Measurements from ENCODE around the gene RPS6KA4.

RPS6KA4 gene

DNA sequence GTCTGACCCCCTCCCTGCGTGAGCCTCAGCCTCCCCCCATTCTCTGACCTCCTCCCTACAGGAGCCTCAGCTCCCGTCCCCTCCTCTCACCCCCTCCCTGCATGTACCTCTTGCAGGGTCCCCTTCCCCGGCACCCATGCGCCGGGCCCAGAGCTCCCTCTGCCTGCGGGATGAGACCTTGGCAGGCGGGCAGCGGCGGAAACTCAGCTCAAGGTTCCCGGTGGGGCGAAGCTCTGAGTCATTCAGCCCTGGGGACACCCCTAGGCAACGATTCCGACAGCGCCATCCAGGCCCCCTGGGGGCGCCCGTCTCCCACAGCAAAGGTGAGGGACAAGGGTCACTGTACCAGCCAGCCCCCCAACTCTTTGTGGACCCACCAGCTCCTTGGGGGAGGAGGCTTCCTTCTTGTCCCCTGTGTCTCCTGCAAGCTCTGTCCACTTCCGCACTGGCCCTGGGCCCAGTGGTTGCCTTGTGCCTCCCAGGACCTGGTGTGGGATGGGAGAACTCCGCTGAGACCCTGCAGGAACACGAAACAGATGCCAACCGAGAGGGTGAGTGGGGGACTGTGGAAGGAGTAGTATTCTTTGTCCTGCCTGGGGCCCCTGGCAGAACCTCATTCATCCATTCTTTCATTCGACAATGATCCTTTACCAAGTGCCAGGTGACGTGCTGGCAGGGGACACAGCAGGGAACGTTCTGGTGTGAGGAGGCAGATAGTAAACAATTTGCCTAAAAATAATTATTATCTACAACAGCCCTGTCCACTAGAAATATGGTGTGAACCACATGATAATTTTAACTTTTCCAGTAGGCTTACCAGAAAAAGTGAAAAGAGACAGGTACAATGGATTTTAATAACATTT is 3.7 kb upstream of the RPS6KA4 start:
- Histone ChIP-seq H4K20me1 (ENCODE audit: insufficient read depth) (no peaks in the 10 kb centered on the region), H3K9ac (no peak overlapping the region), H3K36me3 (ENCODE audit: insufficient read depth) (no peaks in the 10 kb centered on the region), H3K4me2 (no peak overlapping the region), H3K27ac (no peak overlapping the region), H3K27me3 (ENCODE audit: insufficient read depth, low read depth) (no peaks in the 10 kb centered on the region), H3K4me3 (IDR thresholded peaks at IDR 0.05; ENCODE audit: insufficient read depth, low read depth, low read length) (no peak overlapping the region), H3K79me2 (ENCODE audit: insufficient read depth, low read depth) (no peaks in the 10 kb centered on the region), H2AFZ (ENCODE audit: low read depth) (no peak overlapping the region), H3K4me1 (ENCODE audit: low read depth, poor library complexity, severe bottlenecking) (peaks cover 18% of the 10 kb centered on the region)
- TF ChIP-seq CTCF (conservative IDR thresholded peaks at IDR 0.05; ENCODE audit: low read depth, low read length): no peak

DNA sequence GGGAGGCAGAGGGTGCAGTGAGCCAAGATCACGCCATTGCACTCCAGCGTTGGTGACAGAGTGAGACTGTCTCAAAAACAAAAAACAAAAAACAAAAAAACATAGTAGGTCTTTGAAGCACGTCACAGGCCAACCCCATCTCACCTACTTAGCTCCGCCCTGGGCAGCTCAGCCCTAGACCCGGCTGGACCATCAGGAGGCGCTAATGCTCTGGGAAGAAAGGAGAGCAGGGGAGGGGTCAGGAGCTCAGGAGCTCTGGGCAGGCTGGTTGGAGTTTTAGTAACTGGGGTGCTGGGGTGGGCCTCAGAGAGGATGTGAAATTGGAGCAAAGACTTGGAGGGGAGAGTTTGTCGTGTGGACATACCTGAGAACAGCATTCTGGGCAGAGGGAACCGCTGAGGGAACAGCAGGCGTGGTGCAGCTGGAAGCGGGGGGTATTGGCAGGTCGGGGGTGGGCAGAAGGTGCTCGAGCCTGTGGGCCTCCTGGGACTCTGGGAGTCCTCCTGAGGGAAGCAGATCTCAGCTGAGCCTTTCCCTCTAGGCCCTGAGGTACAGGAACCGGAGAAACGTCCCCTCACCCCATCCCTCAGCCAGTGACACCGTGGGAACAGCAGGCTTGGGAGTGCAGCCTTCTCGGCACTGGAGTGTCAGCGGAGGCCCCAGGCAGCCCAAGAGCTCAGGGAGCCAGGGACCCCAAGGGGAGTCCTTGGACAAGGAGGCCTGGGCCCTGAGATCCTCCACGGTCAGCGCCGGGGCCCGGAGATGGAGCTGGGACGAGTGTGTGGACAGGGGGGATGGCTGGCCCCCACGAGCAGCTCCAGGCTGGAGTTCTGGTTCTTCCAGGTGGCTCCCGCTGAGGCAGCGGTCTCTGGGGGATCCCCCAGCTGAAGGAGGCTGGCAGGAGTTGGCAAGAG is 2.2 kb upstream of the RPS6KA4 start:
- H3K36me3 ChIP-seq (ENCODE audit: insufficient read depth): no peaks in the 10 kb centered on the region
- TF ChIP-seq CTCF (conservative IDR thresholded peaks at IDR 0.05; ENCODE audit: low read depth, low read length): peak; percentile 42
- no peak overlapping the region for H3K4me2 ChIP-seq
- H3K4me1 ChIP-seq (ENCODE audit: low read depth, poor library complexity, severe bottlenecking): peaks cover 31% of the 10 kb centered on the region
- H3K4me3 ChIP-seq (IDR thresholded peaks at IDR 0.05; ENCODE audit: insufficient read depth, low read depth, low read length): no peak overlapping the region
- H3K27ac ChIP-seq: no peak overlapping the region
- no peaks in the 10 kb centered on the region for H3K27me3 ChIP-seq (ENCODE audit: insufficient read depth, low read depth)
- H3K9ac ChIP-seq: no peak overlapping the region
- H3K79me2 ChIP-seq (ENCODE audit: insufficient read depth, low read depth): no peaks in the 10 kb centered on the region
- H2AFZ ChIP-seq (ENCODE audit: low read depth): no peak overlapping the region
- no peaks in the 10 kb centered on the region for H4K20me1 ChIP-seq (ENCODE audit: insufficient read depth)

DNA sequence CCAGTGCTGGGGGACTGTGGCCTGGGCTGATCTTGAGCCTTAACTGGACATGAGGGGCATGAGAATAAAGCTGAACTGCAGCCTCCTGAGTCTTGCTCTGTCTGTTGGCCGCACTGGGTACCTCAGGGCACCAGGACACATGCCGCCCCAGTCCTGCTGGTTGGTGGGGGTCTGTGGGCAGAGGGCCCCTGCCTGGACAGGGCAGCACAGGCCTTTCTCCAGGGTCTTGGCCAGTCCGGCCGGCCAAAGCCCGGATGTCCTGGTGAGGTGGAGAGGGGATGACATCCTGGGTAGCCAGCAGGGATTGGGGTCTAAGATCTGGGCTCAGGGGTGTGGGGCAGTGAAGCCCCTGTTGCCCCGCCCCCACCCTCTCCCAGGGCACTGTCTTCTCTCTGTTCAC is 1.5 kb upstream of the RPS6KA4 start:
- Histone ChIP-seq H3K4me1 (ENCODE audit: low read depth, poor library complexity, severe bottlenecking) (peaks cover 38% of the 10 kb centered on the region), H3K9ac (no peak overlapping the region), H3K27ac (no peak overlapping the region), H3K27me3 (ENCODE audit: insufficient read depth, low read depth) (no peaks in the 10 kb centered on the region), H3K4me2 (no peak overlapping the region), H3K79me2 (ENCODE audit: insufficient read depth, low read depth) (no peaks in the 10 kb centered on the region), H3K4me3 (IDR thresholded peaks at IDR 0.05; ENCODE audit: insufficient read depth, low read depth, low read length) (no peak overlapping the region), H3K36me3 (ENCODE audit: insufficient read depth) (peaks cover 5% of the 10 kb centered on the region; the same call in 1 of the 2 replicates), H2AFZ (ENCODE audit: low read depth) (no peak overlapping the region), H4K20me1 (ENCODE audit: insufficient read depth) (no peaks in the 10 kb centered on the region)
- TF ChIP-seq CTCF (conservative IDR thresholded peaks at IDR 0.05; ENCODE audit: low read depth, low read length): no peak

GRCh38 chr11:64357904-64358535 is 942 bp upstream of the RPS6KA4 start:
- H3K9ac ChIP-seq: peak overlapping the region; percentile 74; the same call in 1 of the 2 replicates
- no peaks in the 10 kb centered on the region for H4K20me1 ChIP-seq (ENCODE audit: insufficient read depth)
- H3K79me2 ChIP-seq (ENCODE audit: insufficient read depth, low read depth): no peaks in the 10 kb centered on the region
- peak overlapping the region; percentile 92; the same call in 1 of the 2 replicates for H3K4me2 ChIP-seq
- no peak for TF ChIP-seq CTCF (conservative IDR thresholded peaks at IDR 0.05; ENCODE audit: low read depth, low read length)
- H3K4me3 ChIP-seq (IDR thresholded peaks at IDR 0.05; ENCODE audit: insufficient read depth, low read depth, low read length): no peak overlapping the region
- no peaks in the 10 kb centered on the region for H3K27me3 ChIP-seq (ENCODE audit: insufficient read depth, low read depth)
- peaks cover 5% of the 10 kb centered on the region; the same call in 1 of the 2 replicates for H3K36me3 ChIP-seq (ENCODE audit: insufficient read depth)
- peaks cover 38% of the 10 kb centered on the region for H3K4me1 ChIP-seq (ENCODE audit: low read depth, poor library complexity, severe bottlenecking)
- H2AFZ ChIP-seq (ENCODE audit: low read depth): no peak overlapping the region
- H3K27ac ChIP-seq: no peak overlapping the region
